PC-9 (cell line): Measurements from ENCODE around the gene ST6GALNAC3.

Source experiments
- EZH2 ChIP-seq: fragments of 200-600 bp; sonication (generic); IDR thresholded peaks from 2 replicates; pipeline ENCODE4 v1.8.0; 2017; ENCODE audit warnings: antibody characterized with exemption, low read depth
- TF ChIP-seq, protein P1 (sequence below): fragments of 200-600 bp; sonication (generic); conservative IDR thresholded peaks from 2 replicates; pipeline ENCODE4 v1.6.1; 2017; ENCODE audit warnings: mixed run types, antibody characterized with exemption, mild to moderate bottlenecking, moderate library complexity

DNA sequence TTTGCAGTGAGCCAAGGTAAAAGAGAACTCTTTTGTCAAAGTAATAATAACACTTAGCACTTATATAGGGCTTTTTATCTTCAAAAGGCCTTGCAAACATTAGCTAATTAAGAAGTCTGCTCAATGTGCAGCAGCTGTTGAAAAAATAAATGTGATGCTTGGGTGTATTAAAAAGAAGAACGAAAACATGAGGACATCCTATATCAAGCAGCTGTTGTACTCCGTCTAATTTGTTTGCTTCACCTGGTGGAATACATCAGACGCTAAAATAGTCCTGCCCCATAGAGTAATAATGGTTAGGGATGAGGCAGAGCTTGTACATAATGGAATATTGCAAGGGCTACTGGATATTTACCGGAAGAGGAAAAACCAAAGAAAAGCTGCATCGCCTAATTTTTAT, 299.5 kb downstream of the ST6GALNAC3 start:
- TF ChIP-seq, protein P1, sequence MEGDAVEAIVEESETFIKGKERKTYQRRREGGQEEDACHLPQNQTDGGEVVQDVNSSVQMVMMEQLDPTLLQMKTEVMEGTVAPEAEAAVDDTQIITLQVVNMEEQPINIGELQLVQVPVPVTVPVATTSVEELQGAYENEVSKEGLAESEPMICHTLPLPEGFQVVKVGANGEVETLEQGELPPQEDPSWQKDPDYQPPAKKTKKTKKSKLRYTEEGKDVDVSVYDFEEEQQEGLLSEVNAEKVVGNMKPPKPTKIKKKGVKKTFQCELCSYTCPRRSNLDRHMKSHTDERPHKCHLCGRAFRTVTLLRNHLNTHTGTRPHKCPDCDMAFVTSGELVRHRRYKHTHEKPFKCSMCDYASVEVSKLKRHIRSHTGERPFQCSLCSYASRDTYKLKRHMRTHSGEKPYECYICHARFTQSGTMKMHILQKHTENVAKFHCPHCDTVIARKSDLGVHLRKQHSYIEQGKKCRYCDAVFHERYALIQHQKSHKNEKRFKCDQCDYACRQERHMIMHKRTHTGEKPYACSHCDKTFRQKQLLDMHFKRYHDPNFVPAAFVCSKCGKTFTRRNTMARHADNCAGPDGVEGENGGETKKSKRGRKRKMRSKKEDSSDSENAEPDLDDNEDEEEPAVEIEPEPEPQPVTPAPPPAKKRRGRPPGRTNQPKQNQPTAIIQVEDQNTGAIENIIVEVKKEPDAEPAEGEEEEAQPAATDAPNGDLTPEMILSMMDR, result no peak
- no peak for TF ChIP-seq EZH2
